HCT116 (cell line): Measurements from ENCODE around the gene PFKFB3. TPM values are rescaled to one million over a fixed set of nuclear protein-coding genes. Genes with fewer than 3 reads are reported as not detected.

Experiments used
- ATAC-seq: fragments of 200-7000 bp; cut with Tn5 transposase; 2 replicates; pipeline ENCODE4 v1.9.1; 2020; ENCODE audit warnings: mild to moderate bottlenecking, moderate library complexity
- BruUV-seq: library from RNA; stranded (reverse); fragments of 400-500 nt; replicated peaks from 2 replicates; lab custom pipeline; 2021; lab: Mats Ljungman, UMichigan
- CTCF ChIA-PET: fragments of 300-600 bp; sonication (Branson Sonifier 250); formaldehyde crosslinking; loops from one replicate; lab custom pipeline; 2021; ENCODE audit warnings: antibody characterized with exemption; lab: Charles Lee
- POLR2A ChIA-PET: fragments of 300-600, 350-600 bp; sonication (Branson Sonifier 250); formaldehyde crosslinking; loops from one replicate; lab custom pipeline; 2021; ENCODE audit warnings: antibody characterized with exemption; lab: Charles Lee
- RAD21 ChIA-PET, 2 experiments: fragments of 300-600 bp; sonication (Branson Sonifier 250); formaldehyde crosslinking; loops; one replicate each; lab custom pipeline; 2023; ENCODE audit warnings: low total read pairs in 2 of 2; ENCODE audit not compliant: uncharacterized antibody in 2 of 2, unreplicated experiment in 2 of 2, low non-redundant PET in 1 of 2; lab: Charles Lee
- DNase-seq: peaks from one replicate; pipeline ENCODE4 v3.0.0-alpha.2; 2010; ENCODE audit warnings: low read depth, low spot score
- H2AFZ ChIP-seq: fragments of 200-600 bp; shearing (Covaris generic), sonication (generic); 2 replicates; pipeline ENCODE4 v1.6.1; 2017; ENCODE audit warnings: low read depth, mixed run types, mixed read lengths, antibody characterized with exemption, low read length; ENCODE audit not compliant: poor library complexity, severe bottlenecking
- H3K27ac ChIP-seq: 2 replicates; pipeline ENCODE4 v1.5.1; 2012; ENCODE audit warnings: low read depth, low read length
- H3K27me3 ChIP-seq: fragments of 200-600 bp; sonication (generic); 2 replicates; pipeline ENCODE4 v1.6.1; 2016; ENCODE audit warnings: mixed run types, low read length, mixed read lengths; ENCODE audit not compliant: insufficient read depth
- H3K36me3 ChIP-seq, 2 experiments: fragments of 200-500 bp in 1 of 2; fragments of 200-600 bp in 1 of 2; sonication (Bioruptor generic) in 1 of 2; sonication (generic) in 1 of 2; 2 replicates each; pipeline versions ENCODE4 v1.5.1 to v1.6.1; 2014 to 2016; ENCODE audit warnings: low read length in 2 of 2, inconsistent platforms in 1 of 2, mixed read lengths in 1 of 2, mixed run types in 1 of 2; ENCODE audit not compliant: insufficient read depth in 2 of 2, control insufficient read depth in 1 of 2
- H3K4me1 ChIP-seq, 2 experiments: fragments of 200-600 bp in 1 of 2; sonication (generic) in 1 of 2; 2 replicates each; pipeline versions ENCODE4 v1.5.1 to v1.6.1; 2012 to 2017; ENCODE audit warnings: low read length in 2 of 2, inconsistent platforms in 1 of 2, mild to moderate bottlenecking in 1 of 2, mixed read lengths in 1 of 2, mixed run types in 1 of 2, moderate library complexity in 1 of 2; ENCODE audit not compliant: insufficient read depth in 2 of 2, control insufficient read depth in 1 of 2
- H3K4me2 ChIP-seq: fragments of 200-600 bp; sonication (generic); 2 replicates; pipeline ENCODE4 v1.6.1; 2017; ENCODE audit warnings: mixed run types, low read length, mixed read lengths
- H3K4me3 ChIP-seq, 2 experiments: fragments of 200-600 bp in 1 of 2; sonication (generic) in 1 of 2; replicated peaks in 1 of 2; 2 replicates each; pipeline ENCODE4 v1.5.1; 2011 to 2016; ENCODE audit warnings: low read length in 2 of 2, control low read depth in 1 of 2, low read depth in 1 of 2, mild to moderate bottlenecking in 1 of 2, mixed read lengths in 1 of 2, mixed run types in 1 of 2
- H3K79me2 ChIP-seq: fragments of 200-600 bp; sonication (generic); 2 replicates; pipeline ENCODE4 v1.6.1; 2017; ENCODE audit warnings: mild to moderate bottlenecking, mixed run types, low read length, moderate library complexity, mixed read lengths; ENCODE audit not compliant: insufficient read depth
- H3K9ac ChIP-seq: fragments of 200-600 bp; sonication (generic); 2 replicates; pipeline ENCODE4 v1.6.1; 2016; ENCODE audit warnings: low read length, mixed read lengths
- H3K9me2 ChIP-seq: fragments of 200-600 bp; sonication (generic), shearing (Covaris generic); 2 replicates; pipeline ENCODE4 v1.6.1; 2017; ENCODE audit warnings: mixed run types, mild to moderate bottlenecking, moderate library complexity; ENCODE audit not compliant: insufficient read depth
- H3K9me3 ChIP-seq, 2 experiments: fragments of 200-500 bp in 1 of 2; fragments of 200-600 bp in 1 of 2; sonication (Bioruptor generic) in 1 of 2; sonication (generic) in 1 of 2; 2 replicates each; pipeline ENCODE4 v1.6.1; 2014 to 2017; ENCODE audit warnings: low read length in 2 of 2, mixed read lengths in 2 of 2, inconsistent platforms in 1 of 2, low read depth in 1 of 2, mild to moderate bottlenecking in 1 of 2, mixed run types in 1 of 2, moderate library complexity in 1 of 2; ENCODE audit not compliant: control insufficient read depth in 1 of 2, insufficient read depth in 1 of 2
- H4K20me1 ChIP-seq: fragments of 200-600 bp; sonication (generic), shearing (Covaris generic); 2 replicates; pipeline ENCODE4 v1.6.1; 2017; ENCODE audit warnings: mixed run types, mild to moderate bottlenecking, moderate library complexity; ENCODE audit not compliant: insufficient read depth
- CBX3 ChIP-seq: IDR thresholded peaks from 2 replicates; pipeline ENCODE4 v1.6.1; 2012; ENCODE audit warnings: low read depth
- CEBPB ChIP-seq: IDR thresholded peaks from 2 replicates; pipeline ENCODE4 v1.6.1; 2012; ENCODE audit warnings: low read depth
- CTCF ChIP-seq, 3 experiments: fragments of 200-600 bp in 1 of 3; sonication (generic) in 1 of 3; IDR thresholded peaks in 2 of 3; conservative IDR thresholded peaks in 1 of 3; 2 replicates each; pipeline ENCODE4 v1.5.1; 2012 to 2017; ENCODE audit warnings: low read depth in 2 of 3, low read length in 2 of 3, antibody characterized with exemption in 1 of 3, borderline replicate concordance in 1 of 3, control low read depth in 1 of 3, mild to moderate bottlenecking in 1 of 3, mixed read lengths in 1 of 3, mixed run types in 1 of 3, moderate library complexity in 1 of 3; ENCODE audit not compliant: insufficient read depth in 1 of 3
- EGR1 ChIP-seq: IDR thresholded peaks from 2 replicates; pipeline ENCODE4 v1.6.1; 2012; ENCODE audit warnings: low read depth
- EZH2 ChIP-seq: fragments of 200-600 bp; sonication (generic); IDR thresholded peaks from 2 replicates; pipeline ENCODE4 v1.6.1; 2017; ENCODE audit warnings: antibody characterized with exemption, mixed run types
- FOSL1 ChIP-seq: IDR thresholded peaks from 2 replicates; pipeline ENCODE4 v1.6.1; 2012; ENCODE audit warnings: low read depth
- JUND ChIP-seq: IDR thresholded peaks from 2 replicates; pipeline ENCODE4 v1.6.1; 2012
- MAX ChIP-seq: IDR thresholded peaks from 2 replicates; pipeline ENCODE4 v1.6.1; 2012
- POLR2A ChIP-seq: IDR thresholded peaks from 2 replicates; pipeline ENCODE4 v1.7.0; 2011; ENCODE audit warnings: borderline replicate concordance; ENCODE audit not compliant: insufficient read depth, insufficient read length; ENCODE audit errors: extremely low read depth
- RAD21 ChIP-seq: IDR thresholded peaks from 2 replicates; pipeline ENCODE4 v1.6.1; 2012; ENCODE audit warnings: low read depth, mild to moderate bottlenecking
- REST ChIP-seq: IDR thresholded peaks from 2 replicates; pipeline ENCODE4 v1.6.1; 2012; ENCODE audit warnings: low read depth
- SRF ChIP-seq: IDR thresholded peaks from 2 replicates; pipeline ENCODE4 v1.6.1; 2012; ENCODE audit warnings: low read depth
- TCF7L2 ChIP-seq: IDR thresholded peaks from 2 replicates; pipeline ENCODE4 v1.7.0; 2011; ENCODE audit warnings: borderline replicate concordance, inconsistent platforms; ENCODE audit not compliant: insufficient read depth, insufficient read length; ENCODE audit errors: extremely low read depth
- ZFX ChIP-seq: fragments of 450-650 bp; IDR thresholded peaks from 2 replicates; pipeline ENCODE4 v1.6.1; 2017
- ZNF274 ChIP-seq: fragments of 200-500 bp; sonication (Bioruptor generic); IDR thresholded peaks from 2 replicates; pipeline ENCODE4 v1.6.1; 2014; ENCODE audit warnings: mild to moderate bottlenecking, low read depth, low read length, inconsistent platforms
- intact Hi-C: fragments of 100-400 bp; cut with micrococcal nuclease; formaldehyde crosslinking; loops from 2 replicates; pipeline ENCODE4 v1.10.0; 2022
- total RNA-seq: library from RNA; stranded (reverse); gene quantifications from one replicate; pipeline ENCODE4 v1.2.1, GENCODE V29; 2021; ENCODE audit not compliant: unreplicated experiment

PFKFB3 gene
- total RNA-seq, 1 experiment from 2014 or later: 50.8 TPM

GRCh38 chr10:6211671-6212635 is 9.2 kb downstream of the PFKFB3 start (continued):
- no peak for TF ChIP-seq REST
- TF ChIP-seq EZH2: no peak
- no peak for TF ChIP-seq ZNF274
- no peak for TF ChIP-seq EGR1
- no peak for TF ChIP-seq RAD21
- TF ChIP-seq SRF: no peak
- no peak for TF ChIP-seq POLR2A
- no peak for TF ChIP-seq MAX
- TF ChIP-seq ZFX: no peak
- TF ChIP-seq FOSL1: no peak

GRCh38 chr10:6212806-6213205 is 10.1 kb downstream of the PFKFB3 start:
- Histone ChIP-seq H2AFZ (no peak overlapping the region), H4K20me1 (no peaks in the 10 kb centered on the region), H3K9ac (no peak overlapping the region), H3K4me3 (no peak overlapping the region), H3K9me3 (no peaks in the 10 kb centered on the region), H3K4me1 (no peaks in the 10 kb centered on the region), H3K79me2 (peaks cover 41% of the 10 kb centered on the region), H3K36me3 (peaks cover 4 to 9% of the 10 kb centered on the region in 2 experiments; a peak in 3 of 4 replicates), H3K4me2 (no peak overlapping the region), H3K27me3 (no peaks in the 10 kb centered on the region), H3K27ac (no peak overlapping the region), H3K9me2 (no peaks in the 10 kb centered on the region)
- ChIA-PET POLR2A (interaction anchor here (1.4 kb wide), 1 partner anchor 10 kb away, joined by 3 read pairs; the partner anchor contains the start of gene PFKFB3), RAD21 (no interaction called here), CTCF (no interaction called here)
- no peak for ATAC-seq
- no peak for DNase-seq
- no TSS peak for BruUV-seq
- intact Hi-C loops: no loop called here
- no peak for TF ChIP-seq FOSL1
- TF ChIP-seq JUND: no peak
- no peak for TF ChIP-seq CEBPB
- no peak for TF ChIP-seq TCF7L2
- TF ChIP-seq REST: no peak
- no peak for TF ChIP-seq POLR2A
- TF ChIP-seq EZH2: no peak
- no peak for TF ChIP-seq CBX3
- TF ChIP-seq CTCF (IDR thresholded peaks at IDR 0.05 in 2 of 3, conservative IDR thresholded peaks at IDR 0.05 in 1 of 3; ENCODE audit: borderline replicate concordance in 1 of 3, insufficient read depth in 1 of 3, low read depth in 2 of 3, low read length in 2 of 3): no peak
- TF ChIP-seq ZFX: no peak
